NCI-H128 (cell line): ENCODE results near the gene OR4D9.

ENCODE experiments used
- DNase-seq: peaks from one replicate; lab custom pipeline; 2025; ENCODE audit not compliant: unreplicated experiment; lab: John Stamatoyannopoulos, UW

The OR4D9 gene

DNA sequence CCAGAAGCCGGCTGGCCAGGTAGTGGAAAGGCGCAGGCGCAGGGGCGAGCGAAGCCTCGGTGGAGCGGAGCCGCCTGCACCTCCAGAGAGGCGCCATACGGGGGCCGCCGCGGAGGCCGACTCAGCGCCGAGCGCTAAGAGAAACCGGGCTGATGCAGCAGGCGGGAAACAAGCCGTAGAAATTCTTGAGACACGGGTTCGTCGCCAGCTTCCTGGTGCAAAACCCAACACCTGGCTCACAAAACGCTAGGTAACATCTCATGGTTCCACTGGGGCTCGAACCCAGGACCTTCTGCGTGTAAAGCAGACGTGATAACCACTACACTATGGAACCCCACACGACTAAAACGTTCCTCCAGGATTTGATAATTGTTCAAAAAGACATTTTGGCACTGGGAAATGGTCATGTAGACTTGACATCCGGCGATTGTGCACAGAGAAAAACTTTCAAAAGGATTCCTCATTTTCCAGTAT, 39.1 kb downstream of the OR4D9 start:
- DNase-seq = peak; percentile 86

DNA sequence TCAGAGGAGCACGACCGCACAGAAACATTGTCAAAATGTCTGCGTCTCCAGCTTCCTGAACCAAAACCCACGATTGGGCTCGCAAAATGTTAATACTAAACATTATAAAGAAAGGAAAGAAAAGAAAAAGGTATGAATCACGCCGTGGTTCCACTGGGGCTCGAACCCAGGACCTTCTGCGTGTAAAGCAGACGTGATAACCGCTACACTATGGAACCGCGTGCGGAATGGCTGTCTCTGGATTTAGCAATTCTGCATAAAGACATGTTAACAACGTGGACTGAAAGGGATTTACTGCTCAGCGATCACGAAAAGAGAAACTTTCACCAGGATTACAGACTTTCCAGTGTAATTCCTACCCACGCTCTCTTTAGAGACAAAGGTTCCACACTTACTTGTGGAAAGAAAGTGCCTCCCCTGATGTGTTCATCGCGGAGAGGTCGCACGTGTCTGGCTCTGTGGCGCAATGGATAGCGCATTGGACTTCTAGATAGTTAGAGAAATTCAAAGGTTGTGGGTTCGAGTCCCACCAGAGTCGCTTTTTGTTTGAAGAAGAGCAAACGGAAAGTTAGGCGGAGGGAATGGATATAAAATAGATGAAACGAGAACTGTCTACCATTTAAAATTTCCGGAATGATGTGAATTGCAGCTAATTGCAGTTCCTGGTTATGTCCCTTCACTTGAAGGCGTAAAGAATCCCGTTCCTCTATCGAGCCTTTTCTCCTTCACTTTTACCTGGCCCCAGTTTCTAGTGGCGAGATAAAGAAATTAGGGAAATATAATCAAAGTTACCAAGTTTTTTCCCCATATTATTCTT, 39.7 kb downstream of the OR4D9 start:
- DNase-seq = peak; percentile 59

DNA sequence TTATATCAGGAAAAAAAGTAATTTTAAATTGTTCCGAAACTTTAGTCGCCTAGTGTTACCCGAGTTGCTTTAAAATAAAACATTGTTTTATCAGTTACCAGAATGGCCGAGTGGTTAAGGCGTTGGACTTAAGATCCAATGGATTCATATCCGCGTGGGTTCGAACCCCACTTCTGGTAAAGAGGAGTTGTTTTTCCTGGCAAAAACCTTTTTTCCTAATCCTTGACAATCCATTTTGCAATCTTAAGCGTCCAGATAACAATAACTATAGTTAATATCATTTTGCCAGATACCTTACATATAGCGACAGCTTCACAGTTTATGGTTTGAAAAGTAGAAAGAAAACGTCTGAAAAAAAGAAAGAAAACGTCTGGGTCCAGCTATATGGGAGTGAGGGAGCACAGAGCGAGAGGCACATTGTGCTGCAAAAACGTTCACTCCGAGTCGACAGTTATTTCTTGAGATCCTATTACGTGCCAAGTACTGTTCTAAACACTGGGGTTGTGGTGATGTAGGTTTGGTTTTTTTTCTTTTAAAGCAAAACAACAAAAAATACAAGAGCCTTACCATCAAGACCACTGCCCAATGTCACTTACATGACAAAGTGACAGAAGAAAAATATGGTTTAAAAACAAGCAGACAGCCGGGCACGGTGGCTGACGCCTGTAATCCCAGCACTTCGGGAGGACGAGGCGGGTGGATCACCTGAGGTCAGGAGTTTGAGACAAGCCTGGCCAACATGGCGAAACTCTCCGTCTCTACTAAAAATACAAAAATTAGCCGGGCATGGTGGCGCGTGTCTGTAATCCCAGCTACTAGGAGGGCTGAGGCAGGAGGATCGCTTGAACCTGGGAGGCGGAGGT, 40.6 kb downstream of the OR4D9 start:
- DNase-seq = no peak

DNA sequence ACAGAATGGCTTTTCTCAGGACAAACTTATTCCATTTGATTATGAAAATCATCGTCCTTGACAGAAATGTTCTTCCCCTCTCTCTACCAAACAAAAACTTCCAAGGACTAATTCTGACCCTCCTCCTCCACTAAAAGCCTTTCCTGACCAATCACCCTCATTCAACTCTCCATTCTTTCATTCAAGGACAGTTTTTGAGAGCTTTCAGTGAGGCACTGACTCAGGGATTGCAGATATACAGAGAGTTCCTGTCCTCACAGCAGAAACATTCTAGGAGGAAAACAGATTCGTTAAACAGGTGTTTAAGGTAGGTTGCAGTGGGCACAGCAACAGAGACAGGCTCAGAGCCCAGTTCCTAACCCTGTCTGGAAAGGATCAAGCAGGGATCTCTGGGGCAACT, 41.5 kb downstream of the OR4D9 start:
- no peak for DNase-seq

DNA sequence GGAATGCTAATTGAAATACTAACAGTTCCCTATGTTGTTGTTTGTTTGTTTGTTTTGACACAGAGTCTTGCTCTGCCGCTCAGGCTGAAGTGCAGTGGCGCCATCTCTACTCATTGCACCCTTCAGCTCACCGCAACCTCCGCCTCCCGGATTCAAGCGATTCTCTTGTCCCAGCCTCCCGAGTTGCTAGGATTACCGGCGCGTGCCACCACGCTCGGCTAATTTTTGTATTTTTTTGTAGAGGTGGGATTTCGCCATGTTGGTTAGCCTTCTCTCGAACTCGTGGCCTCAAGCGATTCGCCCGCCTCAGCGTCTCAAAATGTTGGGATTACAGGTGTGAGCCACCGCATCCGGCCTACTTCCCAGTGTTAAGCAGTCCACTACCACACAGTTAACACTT, 42.0 kb downstream of the OR4D9 start:
- no peak for DNase-seq

DNA sequence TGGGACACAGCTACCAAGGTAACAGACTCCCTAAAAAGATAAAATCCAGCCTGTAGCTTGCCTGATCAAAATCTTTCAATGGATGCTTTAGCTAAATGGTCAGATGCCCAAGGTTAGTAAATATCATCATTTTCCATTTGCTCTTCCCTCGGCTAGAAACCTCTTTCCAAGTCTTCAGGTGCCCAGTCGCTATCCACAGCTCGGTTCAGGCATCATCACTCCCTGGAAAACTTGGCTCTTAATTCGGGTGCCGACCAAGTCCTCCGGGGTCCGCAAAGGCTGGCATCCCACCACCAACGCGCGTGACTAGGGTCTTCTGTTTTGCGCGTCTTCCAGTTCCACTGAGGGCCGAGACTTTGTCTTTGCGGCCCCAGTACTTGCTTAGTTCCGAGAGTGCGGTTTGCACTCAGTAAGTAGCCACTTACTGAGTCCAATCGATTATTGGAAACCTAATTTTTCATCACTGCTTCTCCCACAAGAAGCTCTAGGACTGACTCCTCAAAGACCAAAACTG, 44.3 kb downstream of the OR4D9 start:
- DNase-seq = no peak

DNA sequence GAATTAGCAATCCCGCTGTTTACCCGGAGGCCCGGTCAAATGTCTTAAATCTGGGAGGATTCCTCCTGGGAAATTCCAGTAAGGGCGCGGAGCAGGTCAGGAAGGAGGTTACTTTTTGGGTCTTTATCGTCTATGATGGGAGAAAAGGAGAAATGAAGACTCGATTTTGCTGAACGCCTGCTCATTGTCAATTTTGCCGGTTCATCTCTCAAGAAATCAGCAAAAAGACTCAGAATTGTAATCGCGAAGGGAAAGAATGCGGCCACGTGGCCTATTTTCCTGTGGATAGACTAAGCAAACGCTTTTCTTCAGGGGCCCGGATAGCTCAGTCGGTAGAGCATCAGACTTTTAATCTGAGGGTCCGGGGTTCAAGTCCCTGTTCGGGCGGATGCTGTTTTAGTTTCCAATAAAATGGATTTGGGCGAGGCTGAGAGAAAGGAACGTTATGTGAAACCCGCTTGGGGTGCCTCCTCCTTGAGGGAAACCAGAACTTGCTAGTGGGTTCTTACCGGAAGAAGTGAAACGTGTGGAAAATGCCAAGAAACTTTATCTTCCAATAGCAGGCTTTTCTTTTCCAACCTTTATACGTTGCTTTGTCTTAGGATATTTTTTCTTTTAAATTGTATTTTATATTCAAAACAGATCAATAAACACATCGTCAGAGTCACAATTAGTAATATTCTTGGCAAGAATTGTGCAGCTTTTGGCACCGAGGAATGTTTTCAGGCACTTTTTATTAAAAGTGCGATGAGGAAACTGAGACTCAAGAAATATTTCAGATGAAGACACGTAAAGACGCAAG, 45.0 kb downstream of the OR4D9 start:
- DNase-seq = no peak

DNA sequence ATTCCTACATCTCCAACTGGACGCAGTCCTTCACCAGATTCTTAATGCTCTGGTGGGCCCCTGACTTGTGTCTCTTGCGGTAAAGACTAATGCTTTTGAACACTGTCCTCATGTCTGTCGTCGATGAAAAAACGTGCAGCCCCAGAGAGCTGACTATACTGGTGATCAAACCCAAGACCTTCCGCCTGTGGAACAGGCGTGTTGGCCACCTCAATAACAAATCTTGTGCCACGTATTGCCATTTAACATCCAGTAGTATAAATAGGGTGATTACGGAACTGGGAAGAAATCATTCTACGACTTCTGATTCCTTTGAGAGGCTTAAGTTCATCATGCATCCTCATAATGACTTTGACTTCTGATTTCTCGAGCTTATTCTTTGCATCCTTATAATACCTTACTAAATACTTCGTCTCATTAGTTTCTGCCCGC, 45.6 kb downstream of the OR4D9 start:
- no peak for DNase-seq

DNA sequence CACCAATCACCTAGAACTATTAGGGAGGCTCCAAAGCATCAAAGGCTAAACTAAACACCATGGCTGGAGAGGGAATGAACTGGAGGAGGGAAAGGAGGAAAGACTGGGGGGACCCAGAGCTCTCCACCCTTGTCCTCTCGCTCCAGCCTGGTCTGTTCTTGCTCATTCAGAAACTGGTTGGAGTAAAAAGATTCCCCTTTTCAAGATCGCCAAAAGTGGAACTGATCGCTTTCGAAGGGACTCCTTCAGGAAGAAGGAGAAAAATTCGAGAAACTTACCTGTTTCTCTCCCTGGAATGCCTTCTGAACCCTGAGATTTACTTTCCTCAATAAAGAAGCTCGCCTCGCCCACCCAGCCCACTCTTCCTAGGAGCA, 46.9 kb downstream of the OR4D9 start:
- no peak for DNase-seq

DNA sequence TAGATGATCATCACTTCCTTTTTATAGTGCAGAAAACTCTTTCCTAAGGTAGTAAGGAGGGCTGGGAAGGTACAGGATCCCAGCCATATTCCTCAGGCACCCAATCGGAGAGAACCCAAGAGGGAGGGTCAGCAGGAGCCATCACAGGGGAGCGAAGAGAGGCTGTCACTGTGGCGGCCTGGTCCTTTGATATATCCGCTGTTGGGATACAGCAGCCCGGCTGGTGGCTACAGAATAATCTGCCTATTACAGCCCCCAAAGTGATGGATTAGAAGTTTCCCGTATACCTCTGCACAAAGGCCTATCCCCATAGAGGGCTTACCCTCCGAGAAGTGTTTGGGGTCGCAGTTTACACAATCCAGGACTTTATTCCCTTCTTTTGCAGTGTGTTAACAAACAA, 48.5 kb downstream of the OR4D9 start:
- no peak for DNase-seq

DNA sequence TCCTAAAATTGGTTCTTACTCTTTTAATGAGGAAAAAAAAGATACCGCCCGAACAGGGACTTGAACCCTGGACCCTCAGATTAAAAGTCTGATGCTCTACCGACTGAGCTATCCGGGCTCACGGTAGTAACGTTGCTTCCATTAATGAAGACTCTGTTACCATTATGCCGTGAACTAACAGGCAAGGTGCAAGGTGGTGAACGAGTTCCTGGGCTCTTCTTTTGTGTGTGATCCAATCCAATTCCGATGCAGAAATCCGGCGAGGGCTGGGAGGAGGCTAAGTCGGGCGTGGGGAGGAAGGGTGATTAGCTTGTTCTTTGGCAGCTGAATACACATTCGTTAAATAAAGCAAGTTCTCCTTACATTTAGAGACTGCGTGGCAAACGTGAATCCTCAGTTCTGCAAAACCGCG, 49.0 kb downstream of the OR4D9 start:
- peak; percentile 54 for DNase-seq

DNA sequence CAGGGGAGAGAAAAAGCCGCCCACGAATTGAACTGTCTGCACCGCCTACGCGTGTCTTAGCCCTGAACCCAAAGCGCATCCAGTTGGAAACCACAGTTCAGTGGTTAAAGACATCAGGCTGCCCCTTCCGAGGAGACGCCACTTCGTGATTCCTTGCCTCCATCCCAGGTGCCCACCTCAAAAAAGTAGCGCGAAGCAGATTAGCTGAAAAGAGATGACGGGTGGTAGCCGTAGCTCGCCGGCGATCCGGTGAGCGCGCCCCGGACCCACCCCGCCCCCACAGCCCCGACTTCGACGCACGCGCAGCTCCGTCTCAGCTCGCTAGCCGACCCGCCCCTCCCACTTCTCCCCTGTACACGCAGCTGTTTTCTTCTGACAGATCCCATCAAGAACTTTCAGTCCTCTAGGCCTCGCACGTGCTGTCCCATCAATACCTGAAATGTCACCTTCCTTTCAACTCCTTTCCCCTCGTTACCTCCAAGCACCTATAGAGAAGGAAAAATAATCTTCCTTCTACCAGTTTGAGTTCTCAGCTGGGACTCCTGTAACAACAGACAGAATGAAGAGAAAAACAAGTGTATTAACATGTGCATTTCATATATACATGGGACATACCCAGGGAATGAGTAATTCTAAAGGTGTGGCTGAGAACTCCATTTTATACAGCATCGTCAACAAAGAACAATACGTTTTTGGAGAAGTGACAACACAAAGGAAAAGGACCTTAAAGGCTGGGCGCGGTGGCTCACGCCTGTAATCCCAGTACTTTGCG, 49.5 kb downstream of the OR4D9 start:
- DNase-seq = no peak

DNA sequence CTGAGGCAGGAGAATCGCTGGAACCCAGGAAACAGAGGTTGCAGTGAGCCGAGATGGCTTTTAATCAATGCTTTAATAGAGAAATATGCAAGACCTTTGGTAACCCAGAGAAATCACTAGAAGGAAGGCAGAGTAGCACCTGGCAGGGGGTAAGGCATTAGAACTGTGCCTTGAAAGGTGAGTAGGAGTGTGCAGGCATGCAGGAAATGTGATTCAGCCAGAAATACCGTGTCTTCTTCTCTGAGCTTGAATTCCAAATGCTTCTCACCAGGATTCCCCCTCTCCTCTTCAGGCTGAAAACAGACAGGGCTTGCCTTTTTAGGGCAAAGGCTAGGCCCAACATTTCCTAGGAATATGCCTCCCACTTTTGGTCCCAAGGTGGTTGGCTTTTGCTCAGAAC, 51.0 kb downstream of the OR4D9 start:
- DNase-seq = no peak
